H54 (cell line): ENCODE measurements around the gene STIL.
"Not testable (repeated sequence)": the region's sequence is repeated elsewhere in the genome, so short reads cannot be mapped to it uniquely, and the experiment has no call there.

Experiments used
- DNase-seq: peaks from one replicate; pipeline ENCODE4 v3.0.0; 2011; ENCODE audit warnings: low spot score, mixed read lengths; ENCODE audit not compliant: insufficient read length
- FAIRE-seq: peaks from 3 replicates; lab custom pipeline; 2011; peaks lifted over from hg19 to GRCh38; lab: Jason Lieb, UNC
- POLR2A ChIP-seq: IDR thresholded peaks from 2 replicates; pipeline ENCODE4 v1.6.1; 2011; ENCODE audit warnings: low read depth, mild to moderate bottlenecking, low read length

Gene STIL

DNA sequence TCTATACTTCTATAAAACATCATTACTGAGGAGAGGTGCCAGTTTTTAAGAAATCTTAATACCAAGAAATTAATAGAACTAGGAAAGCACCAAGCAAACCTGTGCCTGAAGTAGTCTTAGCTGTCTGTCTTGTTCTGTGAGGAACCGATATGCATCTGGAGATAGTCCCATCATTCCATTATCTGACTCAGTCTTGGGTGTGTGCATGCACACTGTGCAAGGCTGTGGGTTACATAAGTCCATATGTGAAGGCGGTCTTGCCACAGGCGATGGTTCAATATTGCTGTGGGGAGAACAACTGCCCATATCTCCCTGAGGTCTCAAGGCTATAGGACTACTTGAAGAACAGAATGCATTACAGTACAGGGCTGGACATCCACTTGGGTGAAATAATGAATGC lies 33.8 kb downstream of the STIL start:
- FAIRE-seq (no peak), DNase-seq (no peak)
- no peak for TF ChIP-seq POLR2A

DNA sequence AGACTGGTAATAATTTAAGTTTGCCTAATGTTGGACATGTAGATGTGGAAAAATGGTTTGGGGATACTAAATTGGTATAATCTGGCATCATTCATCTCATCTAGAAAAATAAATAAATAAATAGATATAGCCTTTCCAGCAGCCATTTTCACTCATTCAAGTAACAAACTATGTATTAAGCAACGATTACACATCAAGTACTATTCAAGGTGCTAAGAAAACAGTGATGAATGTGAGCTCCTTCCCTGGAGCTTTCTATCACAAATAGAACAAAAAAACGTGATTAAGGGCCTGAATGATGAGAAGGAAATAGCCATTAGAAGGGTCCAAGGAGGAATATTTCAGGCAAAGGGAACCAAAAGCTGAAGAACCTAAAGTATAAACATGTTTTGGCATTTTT lies 37.1 kb downstream of the STIL start:
- no peak for FAIRE-seq
- DNase-seq: no peak

DNA sequence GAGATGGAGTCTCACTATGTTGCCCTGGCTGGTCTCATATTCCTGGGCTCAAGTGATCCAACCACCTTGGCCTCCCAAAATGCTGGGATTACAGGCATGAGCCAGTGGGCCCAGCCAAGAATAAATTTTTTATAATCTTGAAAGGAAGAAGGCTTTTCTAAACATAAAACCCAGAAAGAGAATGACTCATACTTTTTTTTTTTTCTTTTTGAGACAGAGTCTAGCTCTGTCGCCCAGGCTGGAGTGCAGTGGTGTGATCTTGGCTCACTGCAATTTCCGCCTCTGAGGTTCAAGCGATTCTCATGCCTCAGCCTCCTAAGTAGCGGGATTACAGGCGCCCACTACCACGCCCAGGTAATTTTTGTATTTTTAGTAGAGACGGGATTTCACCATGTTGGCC lies 38.1 kb downstream of the STIL start:
- DNase-seq, FAIRE-seq: not testable (repeated sequence)

More for the DNA sequence above, 37.1 kb downstream of the STIL start:
- no peak for TF ChIP-seq POLR2A

DNA sequence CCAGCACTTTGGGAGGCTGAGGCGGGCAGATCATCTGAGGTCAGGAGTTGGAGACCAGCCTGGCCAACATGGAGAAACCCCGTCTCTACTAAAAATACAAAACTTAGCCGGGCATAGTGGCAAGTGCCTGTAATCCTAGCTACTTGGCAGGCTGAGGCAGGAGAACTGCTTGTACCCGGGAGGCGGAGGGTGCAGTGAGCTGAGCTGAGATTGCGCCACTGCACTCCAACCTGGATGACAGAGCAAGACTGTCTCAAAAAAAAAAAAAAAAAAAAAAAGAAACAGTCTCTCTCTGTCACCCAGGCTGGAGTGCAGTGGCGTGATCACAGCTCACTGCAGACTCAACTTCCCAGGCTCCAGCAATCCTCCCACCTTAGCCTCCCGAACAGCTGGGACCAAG lies 48.4 kb downstream of the STIL start:
- FAIRE-seq, DNase-seq: not testable (repeated sequence)

DNA sequence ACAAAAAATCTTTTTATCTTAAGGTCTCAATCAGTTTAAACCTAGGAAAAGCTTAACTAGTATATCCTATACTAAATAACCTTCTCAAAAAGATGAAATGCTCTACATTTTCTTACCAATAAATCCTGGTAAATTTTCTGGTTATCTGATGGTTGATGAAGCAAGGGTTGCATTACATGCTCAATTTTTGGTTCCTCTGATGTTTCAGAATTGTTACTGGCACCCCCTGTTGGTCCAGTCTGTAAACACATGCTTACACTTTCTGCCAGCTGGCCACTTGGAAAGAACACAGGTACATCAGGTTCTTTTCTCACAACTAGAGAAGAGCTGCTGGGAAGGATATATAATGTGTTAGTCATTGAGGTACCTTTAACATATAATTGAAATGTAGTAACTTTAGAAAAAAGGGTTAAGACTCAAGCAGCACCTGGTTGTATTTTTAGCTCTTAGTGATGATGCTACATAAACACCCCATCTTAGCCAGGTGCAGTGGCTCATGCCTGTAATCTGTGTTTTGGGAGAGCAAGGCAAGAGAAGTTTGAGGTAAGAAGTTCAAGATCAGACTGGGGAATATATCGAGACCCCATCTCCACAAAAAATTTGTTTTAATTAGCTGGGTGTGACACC lies 51.0 kb downstream of the STIL start:
- FAIRE-seq (no peak), DNase-seq (no peak)
- TF ChIP-seq POLR2A: no peak

DNA sequence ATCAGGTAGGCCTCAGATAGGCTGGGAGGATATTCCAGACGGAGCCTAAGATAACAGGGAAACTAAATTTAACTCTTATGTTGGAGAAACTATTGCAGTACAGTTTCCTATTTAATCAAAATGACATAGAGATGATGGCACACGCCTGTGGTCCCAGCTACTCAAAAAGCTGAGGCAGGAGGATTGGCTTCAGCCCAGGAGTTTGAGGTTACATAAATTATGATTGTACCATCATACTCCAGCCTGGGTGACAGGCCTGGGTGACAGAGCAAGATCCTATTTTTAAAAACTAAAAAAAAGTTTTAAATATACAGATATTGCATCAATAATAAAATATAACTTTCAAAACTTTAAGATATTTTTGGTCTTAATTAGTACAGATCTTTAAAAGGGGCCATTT lies 56.7 kb downstream of the STIL start:
- DNase-seq (no peak), FAIRE-seq (no peak)
- no peak for TF ChIP-seq POLR2A

DNA sequence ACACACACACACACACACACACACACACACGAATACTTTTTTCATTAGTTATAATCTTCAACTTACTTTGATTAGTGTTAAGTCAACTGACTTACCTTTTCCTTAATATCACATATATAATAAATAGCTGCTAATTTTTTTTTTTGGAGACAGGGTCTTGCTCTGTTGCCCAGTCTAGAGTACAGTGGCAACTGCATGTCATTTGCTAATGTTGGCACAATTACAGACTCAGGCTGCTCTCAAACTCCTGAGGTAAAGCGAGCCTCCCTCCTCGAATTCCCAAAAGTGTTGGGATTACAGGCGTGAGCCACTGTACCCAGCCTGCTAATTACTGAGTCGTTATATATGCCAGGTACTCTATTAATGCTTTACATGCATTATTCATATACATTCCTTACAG lies 61.2 kb downstream of the STIL start:
- TF ChIP-seq POLR2A: no peak
- FAIRE-seq: no peak
- no peak for DNase-seq

DNA sequence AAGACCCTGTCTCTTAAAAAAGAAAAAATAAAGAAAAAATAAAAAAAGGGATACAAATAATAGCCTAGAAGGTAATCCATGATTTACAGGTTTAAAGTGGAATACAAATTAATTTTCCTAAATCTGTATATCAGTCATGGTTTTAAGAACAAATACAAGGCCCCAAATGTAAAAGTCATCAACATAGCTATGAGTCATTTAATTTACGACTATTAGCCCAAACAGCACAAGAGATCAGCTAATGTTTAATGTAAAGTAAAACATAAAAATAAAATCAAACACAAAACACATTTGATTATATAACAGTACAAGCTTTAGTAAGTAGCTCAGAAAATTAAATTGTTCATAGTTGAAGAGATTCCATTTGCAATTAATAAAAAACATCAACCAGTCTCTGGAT lies 61.6 kb downstream of the STIL start:
- no peak for DNase-seq
- FAIRE-seq: no peak
- no peak for TF ChIP-seq POLR2A

DNA sequence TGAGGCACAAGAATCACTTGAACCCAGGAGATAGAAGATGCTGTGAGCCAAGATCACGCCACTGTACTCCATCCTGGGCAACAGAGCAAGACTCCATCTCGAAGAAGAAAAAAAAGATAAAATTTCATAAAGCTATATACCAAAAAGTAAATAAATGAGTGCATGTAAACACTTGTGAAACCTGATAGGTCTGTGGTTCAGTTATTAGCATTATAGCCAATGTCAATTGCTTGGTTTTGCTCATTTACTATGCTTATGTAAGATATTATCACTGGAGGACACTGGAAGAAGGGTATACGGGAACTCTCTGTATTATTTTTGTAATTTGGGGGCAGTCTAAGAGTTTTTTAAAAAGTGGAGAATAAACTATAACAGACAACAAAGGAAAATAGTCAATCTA lies 64.2 kb downstream of the STIL start:
- no peak for TF ChIP-seq POLR2A
- FAIRE-seq (no peak), DNase-seq (no peak)

DNA sequence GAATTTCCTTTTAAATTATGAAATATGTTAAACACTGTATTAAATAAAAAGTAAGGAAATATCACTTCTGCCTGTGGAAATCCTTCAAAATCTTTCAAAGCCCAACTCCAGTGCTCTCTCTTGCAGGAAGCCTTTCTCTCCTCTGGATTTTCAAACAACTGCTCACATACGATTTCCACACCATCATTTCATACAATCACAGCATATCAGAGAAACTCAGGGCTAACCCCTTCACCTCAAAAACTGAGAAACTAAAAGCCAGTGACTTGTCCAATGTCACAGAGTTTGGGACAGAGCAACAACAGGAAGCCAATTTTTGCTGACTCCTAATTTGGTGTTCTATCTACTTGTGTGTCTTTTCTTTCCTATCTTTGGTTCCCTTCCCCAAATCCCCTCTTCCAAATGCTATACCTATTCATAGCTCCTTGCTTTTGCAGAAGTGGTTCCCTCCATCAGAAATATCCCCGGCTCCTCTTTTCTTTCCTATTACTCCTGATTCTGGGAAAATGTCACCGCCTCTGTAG lies 69.5 kb downstream of the STIL start:
- DNase-seq (no peak), FAIRE-seq (no peak)
- no peak for TF ChIP-seq POLR2A

DNA sequence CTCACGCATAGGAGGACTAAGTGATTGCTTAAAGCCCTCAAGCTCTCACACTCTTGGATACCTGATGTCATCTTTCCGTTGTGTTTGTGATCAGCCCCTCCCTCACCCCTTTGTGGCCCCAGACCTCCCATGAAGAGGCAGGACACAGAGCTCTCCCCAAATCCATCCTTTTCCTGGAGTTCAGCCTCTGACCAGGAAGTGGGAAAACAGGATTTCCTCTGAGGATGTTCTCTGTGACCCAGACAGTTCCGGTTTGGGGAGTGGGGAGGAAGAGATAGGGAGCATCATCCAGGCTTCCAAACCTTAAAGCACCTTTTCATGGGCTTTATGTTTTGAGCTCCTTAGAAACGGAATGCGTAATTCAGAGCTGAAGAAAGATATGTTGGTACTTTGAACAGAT lies 70.0 kb downstream of the STIL start:
- DNase-seq: no peak
- no peak for FAIRE-seq
- TF ChIP-seq POLR2A: no peak

DNA sequence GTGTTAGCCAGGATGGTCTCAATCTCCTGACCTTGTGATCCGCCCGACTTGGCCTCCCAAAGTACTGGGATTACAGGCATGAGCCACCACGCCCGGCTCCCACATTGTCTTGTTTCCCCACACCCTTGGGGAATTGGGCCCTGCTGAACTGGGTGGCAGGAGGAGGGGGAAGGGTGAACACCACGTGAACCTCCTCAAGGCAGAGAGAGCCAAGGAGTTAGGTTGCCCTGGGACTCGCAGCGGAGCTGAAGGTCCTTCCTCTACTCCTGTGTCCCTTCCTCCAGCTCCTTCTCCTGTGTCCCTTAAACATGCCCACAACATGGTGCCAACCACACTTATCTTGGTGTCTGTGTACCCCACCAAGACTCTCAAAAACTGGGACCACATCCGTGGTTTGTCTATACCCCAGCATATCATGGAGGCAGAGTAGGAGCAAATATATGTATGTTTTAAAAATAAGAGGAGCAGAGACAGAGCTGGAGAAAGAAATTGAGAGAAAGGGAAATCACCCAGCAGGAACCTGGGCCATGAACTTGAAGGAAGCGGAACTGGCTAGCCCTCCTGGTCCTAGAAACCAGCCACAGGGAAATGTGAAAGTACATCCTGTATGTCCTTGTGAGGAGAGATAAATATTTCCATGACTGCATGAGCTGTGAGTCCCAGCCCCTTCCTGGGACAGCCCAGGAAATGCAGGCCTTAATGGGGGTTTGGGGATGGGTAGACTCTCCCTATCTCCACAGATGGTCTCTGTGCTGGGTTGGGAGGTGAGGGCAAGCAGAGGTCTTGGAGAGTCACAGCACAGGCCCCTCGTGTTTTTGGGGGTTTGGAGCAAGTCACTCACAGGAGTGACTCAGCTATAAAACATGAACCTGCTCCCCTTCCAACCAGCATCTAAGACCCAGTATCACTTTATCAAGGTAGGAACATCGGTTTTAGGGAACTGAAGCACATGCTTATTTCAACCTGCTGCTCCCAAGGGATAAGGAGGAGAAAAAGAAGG lies 72.5 kb downstream of the STIL start:
- TF ChIP-seq POLR2A: no peak
- DNase-seq: no peak
- no peak for FAIRE-seq

DNA sequence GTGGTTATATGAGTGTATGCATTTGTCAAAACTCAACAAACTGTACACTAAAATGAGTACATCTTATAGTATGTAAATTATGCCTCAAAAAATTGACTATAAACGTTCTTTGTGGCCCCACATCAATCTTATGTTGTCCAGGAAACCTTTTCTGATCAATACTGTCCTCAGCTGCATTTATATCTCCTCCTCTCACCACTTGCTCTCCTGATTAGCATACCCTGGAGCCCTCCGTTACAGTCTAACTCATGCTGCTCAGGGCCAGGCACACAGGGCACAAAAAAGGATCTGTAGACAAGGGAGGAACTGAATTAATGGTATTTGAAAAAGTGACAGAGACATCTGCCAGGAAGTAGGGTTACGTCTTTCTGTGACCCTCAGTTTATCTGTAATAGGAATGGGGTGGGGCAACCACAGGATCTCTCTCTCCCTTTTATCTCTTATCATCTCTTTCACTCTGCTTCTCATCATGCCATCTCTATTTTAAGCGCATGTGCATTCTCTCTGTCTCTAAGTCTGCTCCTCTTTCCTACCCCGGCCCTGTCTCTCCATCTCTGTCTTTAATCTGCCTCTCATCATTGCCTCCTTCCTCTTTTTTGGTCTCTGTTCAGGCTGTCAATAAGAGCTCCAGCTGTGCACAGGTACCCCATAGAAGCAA lies 74.9 kb downstream of the STIL start:
- no peak for FAIRE-seq
- no peak for TF ChIP-seq POLR2A
- DNase-seq: no peak

DNA sequence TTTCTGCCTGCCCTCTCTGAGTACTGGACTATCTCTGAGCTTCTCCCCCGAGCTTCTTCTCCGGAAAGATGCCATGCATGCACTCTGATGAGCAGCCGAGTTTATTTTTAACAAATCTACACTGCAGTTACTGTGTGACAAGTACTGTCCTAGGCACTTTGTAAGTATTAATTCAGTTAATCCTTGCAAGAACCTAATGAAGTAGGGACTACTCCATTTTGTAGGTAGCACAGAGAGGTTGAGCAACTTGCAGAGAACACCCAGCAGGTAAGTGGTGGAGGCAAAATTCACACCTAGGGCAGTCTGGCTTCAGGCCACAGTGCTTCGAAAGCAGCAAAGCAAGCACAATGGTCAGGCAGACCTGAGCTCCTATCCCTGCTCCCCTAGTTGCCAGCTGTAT lies 78.1 kb downstream of the STIL start:
- FAIRE-seq (no peak), DNase-seq (no peak)
- no peak for TF ChIP-seq POLR2A
